Nephron (organoid): ENCODE data around the gene RIPK4.

Experiments
- H3K27ac Mint-ChIP-seq, 3 experiments: 2 replicates each; pipeline ENCODE4 v1.8.0; 2020; ENCODE audit warnings: mixed read lengths in 3 of 3, mild to moderate bottlenecking in 2 of 3, moderate library complexity in 1 of 3
- H3K27me3 Mint-ChIP-seq: 2 replicates; pipeline ENCODE4 v1.8.0; 2021; ENCODE audit warnings: low read depth, mild to moderate bottlenecking, moderate library complexity, mixed read lengths
- H3K36me3 Mint-ChIP-seq: 2 replicates; pipeline ENCODE4 v1.8.0; 2020; ENCODE audit warnings: low read depth, mixed read lengths
- H3K4me1 Mint-ChIP-seq: 2 replicates; pipeline ENCODE4 v1.8.0; 2020; ENCODE audit warnings: mixed read lengths
- H3K4me3 Mint-ChIP-seq, 3 experiments: 2 replicates each; pipeline ENCODE4 v1.8.0; 2020; ENCODE audit warnings: mild to moderate bottlenecking in 3 of 3, mixed read lengths in 3 of 3, moderate library complexity in 2 of 3
- H3K9me3 Mint-ChIP-seq: 2 replicates; pipeline ENCODE4 v1.8.0; 2020; ENCODE audit warnings: mixed read lengths
- TF ChIP-seq, protein P1 (sequence below), 3 experiments: fragments of 200-600 bp; sonication (generic); IDR thresholded peaks; one replicate each; pipeline ENCODE4 v1.5.0; 2021; ENCODE audit warnings: antibody characterized with exemption in 3 of 3; ENCODE audit not compliant: unreplicated experiment in 3 of 3

Gene RIPK4

DNA sequence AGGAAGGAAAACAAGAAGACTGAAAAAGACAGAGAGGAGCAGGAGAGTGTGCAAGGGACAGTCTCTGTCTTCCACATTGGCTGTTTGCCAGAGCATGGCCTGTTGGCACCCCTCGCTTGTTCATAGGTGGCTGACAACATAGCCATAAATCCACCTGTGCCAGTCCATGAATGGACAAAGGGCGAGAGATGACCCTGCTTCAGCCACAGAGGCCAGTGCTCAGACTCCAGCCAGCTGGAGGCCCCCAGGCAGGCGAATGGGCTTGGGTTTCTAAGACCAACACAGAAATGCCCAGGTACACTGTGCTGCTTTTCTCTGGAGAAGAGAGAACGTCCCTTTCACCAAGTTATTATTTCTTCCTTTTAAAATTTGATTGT, 60.6 kb downstream of the RIPK4 start:
- H3K4me3 Mint-ChIP-seq = no peak overlapping the region
- TF ChIP-seq, protein P1, sequence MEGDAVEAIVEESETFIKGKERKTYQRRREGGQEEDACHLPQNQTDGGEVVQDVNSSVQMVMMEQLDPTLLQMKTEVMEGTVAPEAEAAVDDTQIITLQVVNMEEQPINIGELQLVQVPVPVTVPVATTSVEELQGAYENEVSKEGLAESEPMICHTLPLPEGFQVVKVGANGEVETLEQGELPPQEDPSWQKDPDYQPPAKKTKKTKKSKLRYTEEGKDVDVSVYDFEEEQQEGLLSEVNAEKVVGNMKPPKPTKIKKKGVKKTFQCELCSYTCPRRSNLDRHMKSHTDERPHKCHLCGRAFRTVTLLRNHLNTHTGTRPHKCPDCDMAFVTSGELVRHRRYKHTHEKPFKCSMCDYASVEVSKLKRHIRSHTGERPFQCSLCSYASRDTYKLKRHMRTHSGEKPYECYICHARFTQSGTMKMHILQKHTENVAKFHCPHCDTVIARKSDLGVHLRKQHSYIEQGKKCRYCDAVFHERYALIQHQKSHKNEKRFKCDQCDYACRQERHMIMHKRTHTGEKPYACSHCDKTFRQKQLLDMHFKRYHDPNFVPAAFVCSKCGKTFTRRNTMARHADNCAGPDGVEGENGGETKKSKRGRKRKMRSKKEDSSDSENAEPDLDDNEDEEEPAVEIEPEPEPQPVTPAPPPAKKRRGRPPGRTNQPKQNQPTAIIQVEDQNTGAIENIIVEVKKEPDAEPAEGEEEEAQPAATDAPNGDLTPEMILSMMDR (IDR thresholded peaks at IDR 0.05; ENCODE audit: unreplicated experiment in 3 of 3) = no peak
- H3K27ac Mint-ChIP-seq = no peak overlapping the region
- H3K36me3 Mint-ChIP-seq = no peaks in the 10 kb centered on the region
- H3K27me3 Mint-ChIP-seq = peaks cover 34% of the 10 kb centered on the region
- H3K4me1 Mint-ChIP-seq = peaks cover 6% of the 10 kb centered on the region
- H3K9me3 Mint-ChIP-seq = peaks cover 3% of the 10 kb centered on the region

DNA sequence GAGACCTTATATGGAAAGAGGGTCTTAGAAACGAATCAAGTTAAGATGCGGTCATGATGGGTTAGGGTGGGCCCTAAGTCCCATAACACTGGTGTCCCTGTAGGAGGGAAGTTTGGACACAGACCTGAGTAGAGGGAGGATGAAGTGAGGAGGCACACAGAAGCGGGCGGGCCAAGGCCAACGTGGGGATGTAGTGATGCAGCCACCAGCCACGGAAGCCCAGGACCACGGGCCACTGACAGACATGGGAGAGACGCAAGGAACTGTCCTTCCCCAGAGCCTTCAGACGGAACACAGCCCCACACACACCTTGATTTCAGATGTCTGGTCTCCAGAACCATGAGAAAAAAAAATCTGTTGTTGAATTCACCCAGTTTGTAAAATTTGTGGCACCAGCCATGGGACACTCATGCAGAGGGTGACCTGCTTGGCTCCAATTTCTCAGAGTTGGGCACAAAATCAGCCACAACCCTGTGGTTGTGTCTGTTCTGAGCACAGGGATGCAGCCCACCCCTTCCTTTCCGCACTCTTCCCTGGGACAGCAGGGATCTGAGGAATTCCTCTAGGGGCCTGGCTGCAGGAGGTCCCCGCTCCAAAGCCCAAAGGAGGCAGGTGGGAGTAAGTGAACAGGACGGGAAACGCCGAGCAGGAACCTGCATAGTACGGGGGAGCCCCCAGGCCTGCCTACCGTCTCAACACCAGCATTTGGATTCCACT, 61.1 kb downstream of the RIPK4 start:
- Mint-ChIP-seq H3K27ac (no peak overlapping the region), H3K36me3 (no peaks in the 10 kb centered on the region), H3K4me1 (peaks cover 6% of the 10 kb centered on the region), H3K27me3 (peaks cover 31% of the 10 kb centered on the region), H3K4me3 (no peak overlapping the region), H3K9me3 (peaks cover 3% of the 10 kb centered on the region)
- TF ChIP-seq, protein P1 (IDR thresholded peaks at IDR 0.05; ENCODE audit: unreplicated experiment in 3 of 3) = no peak

GRCh38 chr21:41703857-41704501, 62.9 kb downstream of the RIPK4 start:
- H3K27me3 Mint-ChIP-seq = peaks cover 24% of the 10 kb centered on the region
- H3K4me1 Mint-ChIP-seq = peaks cover 6% of the 10 kb centered on the region
- no peaks in the 10 kb centered on the region for H3K36me3 Mint-ChIP-seq
- H3K27ac Mint-ChIP-seq = no peak overlapping the region
- TF ChIP-seq, protein P1 (IDR thresholded peaks at IDR 0.05; ENCODE audit: unreplicated experiment in 3 of 3) = no peak
- peaks cover 3% of the 10 kb centered on the region for H3K9me3 Mint-ChIP-seq
- no peak overlapping the region for H3K4me3 Mint-ChIP-seq

DNA sequence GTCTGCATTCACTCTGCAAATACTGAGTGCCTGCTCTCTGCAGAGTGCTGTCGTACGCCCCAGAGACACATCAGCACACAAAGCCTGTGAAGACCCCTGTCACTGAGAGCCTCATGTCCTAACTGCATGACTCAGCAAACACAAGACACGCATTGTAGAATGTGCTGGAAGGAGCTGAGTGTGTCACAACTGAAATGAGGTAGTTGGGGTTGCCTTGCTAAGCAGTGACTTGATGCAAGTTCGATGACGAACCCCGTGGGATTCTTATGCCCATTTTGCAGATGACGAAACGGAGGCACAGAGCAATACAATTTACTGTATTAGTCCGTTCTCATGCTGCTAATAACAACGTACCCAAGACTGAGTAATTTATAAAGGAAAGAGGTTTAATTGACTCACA, 65.1 kb downstream of the RIPK4 start:
- peaks cover 6% of the 10 kb centered on the region for H3K4me1 Mint-ChIP-seq
- no peaks in the 10 kb centered on the region for H3K36me3 Mint-ChIP-seq
- H3K9me3 Mint-ChIP-seq = peaks cover 2% of the 10 kb centered on the region
- peaks cover 23% of the 10 kb centered on the region for H3K27me3 Mint-ChIP-seq
- H3K4me3 Mint-ChIP-seq = no peak overlapping the region
- no peak overlapping the region for H3K27ac Mint-ChIP-seq
- TF ChIP-seq, protein P1 (IDR thresholded peaks at IDR 0.05; ENCODE audit: unreplicated experiment in 3 of 3) = no peak

GRCh38 chr21:41699311-41699710, 67.5 kb downstream of the RIPK4 start:
- Mint-ChIP-seq H3K4me3 (no peak overlapping the region), H3K9me3 (peaks cover under 1% of the 10 kb centered on the region), H3K27me3 (peaks cover 22% of the 10 kb centered on the region), H3K36me3 (no peaks in the 10 kb centered on the region), H3K4me1 (peaks cover 6% of the 10 kb centered on the region), H3K27ac (no peak overlapping the region)
- TF ChIP-seq, protein P1 (IDR thresholded peaks at IDR 0.05; ENCODE audit: unreplicated experiment in 3 of 3) = no peak

DNA sequence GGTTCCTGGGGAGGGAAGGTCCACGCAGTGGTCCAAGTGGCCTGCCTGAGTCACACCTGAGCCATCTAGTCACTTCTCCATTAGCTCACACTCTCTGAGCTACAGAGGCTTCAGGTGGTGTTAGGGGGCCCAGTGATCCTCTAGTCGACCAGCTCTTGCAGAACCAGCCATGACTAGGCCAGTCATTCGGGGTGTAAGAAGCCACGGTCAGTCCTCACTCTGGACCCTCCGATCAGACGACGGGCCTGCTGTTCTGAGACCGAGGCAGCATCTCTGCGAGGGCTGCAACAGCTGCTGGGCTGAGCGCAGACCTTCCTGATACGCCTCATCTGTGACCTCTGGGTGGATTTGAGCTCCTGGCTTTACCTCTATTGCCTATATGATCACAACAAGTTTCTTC, 68.8 kb downstream of the RIPK4 start:
- Mint-ChIP-seq H3K27me3 (peaks cover 23% of the 10 kb centered on the region), H3K9me3 (peaks cover 4% of the 10 kb centered on the region), H3K4me1 (peaks cover 6% of the 10 kb centered on the region), H3K27ac (no peak overlapping the region), H3K4me3 (no peak overlapping the region), H3K36me3 (peaks cover 3% of the 10 kb centered on the region)
- TF ChIP-seq, protein P1 (IDR thresholded peaks at IDR 0.05; ENCODE audit: unreplicated experiment in 3 of 3) = no peak
